Left ventricle myocardium superior (tissue), 1 donor: ENCODE measurements around the gene RAB14. TPM values are rescaled to one million over a fixed set of nuclear protein-coding genes. Genes with fewer than 3 reads are reported as not detected.
"Not testable (repeated sequence)": the region's sequence is repeated elsewhere in the genome, so short reads cannot be mapped to it uniquely, and the experiment has no call there.

Experiments used
- ATAC-seq: fragments of 200-7000 bp; cut with Tn5 transposase; one replicate; pipeline ENCODE4 v1.9.1; 2020; ENCODE audit warnings: mild to moderate bottlenecking, moderate library complexity
- DNase-seq: peaks from one replicate; pipeline ENCODE4 v3.0.0-alpha.2; 2020
- intact Hi-C: fragments of 100-400 bp; cut with micrococcal nuclease; formaldehyde crosslinking; loops from one replicate; pipeline ENCODE4 v1.11.0; 2022
- total RNA-seq: library from RNA; stranded (reverse); fragmentation: NEBNext Ultra II Directional; extraction: Animal tissue kit (Norgen Biotek cat#: 25700); gene quantifications from one replicate; pipeline ENCODE4 v1.2.1, GENCODE V29; 2021
- donor health status: DM: no; HTN: yes; CAD: no; lungs with severe emphysema.

The RAB14 gene
- total RNA-seq, 1 donor from 2014 or later: 57.7 TPM

DNA sequence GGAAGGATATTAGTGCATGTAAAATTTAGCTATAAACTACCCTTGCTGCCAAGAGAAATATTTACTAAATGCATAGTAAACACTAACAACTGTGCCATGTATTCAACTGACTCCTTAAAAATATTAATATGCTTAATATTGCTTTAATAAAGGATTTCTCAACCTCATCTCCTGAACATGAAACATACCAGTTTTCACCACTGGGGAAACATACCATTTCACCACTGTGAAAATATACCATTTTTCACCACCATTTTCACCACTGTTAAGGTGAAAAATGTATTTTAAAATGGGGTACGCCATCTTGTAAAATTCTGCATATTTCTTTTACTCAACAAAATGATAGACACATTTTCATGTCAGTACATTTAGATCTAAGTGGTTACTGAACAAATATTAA, 4.5 kb downstream of the RAB14 start:
- ATAC-seq (no peak), DNase-seq (no peak)
- intact Hi-C loops: no loop called here

DNA sequence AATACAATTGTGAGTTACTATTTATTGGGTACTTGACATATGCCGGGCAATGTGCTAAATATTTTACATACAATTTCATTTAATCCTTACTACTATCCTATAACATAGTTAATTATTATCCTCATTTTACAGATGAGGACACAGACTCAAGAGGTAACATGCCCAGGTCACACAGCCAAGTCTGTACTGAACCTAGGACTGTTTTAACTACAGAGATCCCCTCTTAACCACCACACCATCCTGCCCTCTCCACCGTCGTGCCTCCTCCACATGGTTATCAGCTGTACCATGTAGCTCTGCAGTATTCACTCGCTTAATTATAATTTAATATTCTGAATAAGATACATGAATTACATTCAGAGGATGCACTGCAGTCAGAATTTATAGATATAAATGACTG, 5.3 kb downstream of the RAB14 start:
- DNase-seq (no peak), ATAC-seq (no peak)
- intact Hi-C loops: no loop called here

DNA sequence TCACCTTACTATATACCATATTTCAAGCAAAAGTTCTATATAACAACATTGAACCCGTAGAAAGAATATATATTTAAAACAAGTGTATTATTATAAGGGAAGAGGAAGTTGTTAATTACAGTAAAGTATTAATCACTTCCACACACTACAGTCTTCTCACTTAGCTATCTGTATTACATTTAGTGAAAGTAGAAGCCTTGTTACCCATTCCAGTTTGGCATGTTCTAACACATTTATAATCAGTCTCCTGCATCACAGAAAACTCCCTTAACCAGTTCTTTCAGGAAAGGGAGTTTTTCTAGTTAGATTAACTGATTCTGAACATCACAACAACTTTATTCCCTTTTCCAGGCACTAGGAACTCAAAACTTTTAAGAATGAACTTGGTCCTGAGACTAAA, 6.9 kb downstream of the RAB14 start:
- intact Hi-C loops: no loop called here
- DNase-seq (no peak), ATAC-seq (no peak)

DNA sequence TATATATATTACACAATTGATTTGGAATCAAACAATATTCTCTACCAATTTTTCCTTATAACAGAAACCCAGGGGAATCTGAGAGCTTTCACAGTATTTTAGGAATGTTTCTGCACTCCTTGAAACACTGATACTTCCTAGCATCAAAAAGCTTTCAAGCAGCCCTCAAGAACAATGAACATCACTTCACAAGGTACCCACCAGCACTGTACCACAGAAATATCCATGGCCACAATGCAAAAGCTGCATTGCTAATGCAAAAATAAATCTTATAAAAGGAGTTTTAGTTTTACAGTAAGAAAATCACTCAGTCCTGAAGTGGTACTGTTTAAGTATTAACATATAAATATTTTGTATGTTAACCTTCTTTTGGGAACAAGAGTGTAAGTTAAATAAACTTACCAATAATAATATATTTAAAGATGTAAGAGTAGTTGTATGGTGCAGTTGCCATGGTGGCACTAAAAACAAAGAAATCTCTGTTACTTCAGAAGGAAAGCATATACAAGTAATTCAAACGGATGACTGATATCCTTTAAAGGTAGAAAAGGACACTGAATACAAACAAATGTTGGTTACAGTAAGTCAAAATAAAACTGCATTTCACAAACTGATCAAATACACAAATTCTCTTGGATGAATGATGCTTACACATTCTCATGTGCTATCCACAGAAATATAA, 8.6 kb downstream of the RAB14 start:
- ATAC-seq (no peak), DNase-seq (no peak)

DNA sequence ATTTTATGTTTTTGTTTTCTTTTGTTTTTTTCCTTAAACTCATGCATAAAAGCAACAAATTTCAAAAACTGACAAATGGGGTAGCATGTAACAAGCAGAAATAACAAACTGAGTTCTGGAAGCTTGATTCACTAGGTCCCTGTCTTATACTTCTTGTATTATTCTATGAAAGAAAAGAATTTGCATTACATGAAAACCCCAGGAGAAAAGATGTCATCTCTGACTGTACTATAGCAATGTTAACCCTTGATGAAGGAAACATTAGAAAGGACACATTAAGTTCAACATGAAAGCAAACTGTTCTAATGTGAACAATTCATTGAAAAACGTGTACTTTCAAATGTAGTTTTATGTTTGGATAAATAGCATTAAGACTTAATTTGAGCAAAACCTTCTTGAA, 9.2 kb downstream of the RAB14 start:
- ATAC-seq: no peak
- intact Hi-C loops: no loop called here
- DNase-seq: no peak

More for the DNA sequence above, 8.6 kb downstream of the RAB14 start:
- intact Hi-C loops: no loop called here

DNA sequence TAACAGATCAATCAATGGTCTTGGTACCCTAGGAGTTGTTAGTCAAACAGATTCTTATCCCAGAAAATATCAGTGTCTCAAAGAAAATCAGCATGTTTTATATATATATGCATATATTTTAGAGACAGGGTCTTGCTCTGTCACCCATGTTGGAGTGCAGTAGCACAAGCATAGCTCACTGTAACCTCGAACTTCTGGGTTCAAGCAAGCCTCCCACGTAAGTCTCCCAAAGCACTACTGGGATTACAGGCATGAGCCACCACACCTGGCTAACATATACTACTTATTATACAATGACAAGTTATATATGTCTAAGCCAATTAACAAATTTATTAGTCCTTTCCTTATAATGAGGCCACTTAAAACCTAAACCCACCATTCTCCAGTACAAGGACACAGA, 10.4 kb downstream of the RAB14 start:
- ATAC-seq: peak; percentile 17
- DNase-seq: no peak
- intact Hi-C loops: no loop called here

DNA sequence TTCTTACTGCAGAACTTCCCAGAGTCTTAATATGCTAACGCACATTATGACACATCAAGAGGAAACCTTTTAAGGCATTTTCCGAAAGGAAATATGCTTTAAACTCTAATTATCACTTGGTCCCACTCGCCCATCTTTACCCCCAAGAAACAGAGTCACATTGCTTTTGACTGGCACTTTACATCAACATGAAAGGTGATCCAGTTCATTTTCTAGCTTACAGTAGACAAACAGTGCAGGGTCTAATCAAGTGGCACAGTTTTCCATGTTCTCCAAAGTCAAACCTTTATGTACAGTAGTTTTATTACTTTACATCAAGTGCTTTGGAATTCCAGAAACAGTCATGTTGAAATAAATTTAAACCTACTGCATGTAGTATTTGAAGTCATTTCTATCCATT, 12.0 kb downstream of the RAB14 start:
- ATAC-seq: no peak
- intact Hi-C loops: no loop called here
- no peak for DNase-seq

DNA sequence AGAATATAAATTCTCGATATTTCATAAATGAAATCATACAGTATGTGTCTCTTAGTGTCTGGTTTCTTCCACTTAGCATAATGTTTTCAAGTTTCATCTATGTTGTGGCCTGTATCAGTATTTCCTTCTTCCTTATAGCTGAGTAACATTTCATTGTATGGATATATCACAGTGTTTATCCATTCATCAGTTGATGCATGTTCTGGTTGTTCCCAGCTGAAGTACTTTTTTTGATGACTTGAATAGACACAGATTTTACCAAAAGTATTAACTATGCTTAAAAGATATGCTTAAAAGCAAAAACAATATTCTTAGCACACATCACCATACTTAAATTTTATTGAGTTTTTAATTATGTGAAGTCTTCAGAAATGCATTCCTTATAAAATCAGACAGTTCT, 12.7 kb downstream of the RAB14 start:
- ATAC-seq: no peak
- DNase-seq: no peak
- intact Hi-C loops: no loop called here

DNA sequence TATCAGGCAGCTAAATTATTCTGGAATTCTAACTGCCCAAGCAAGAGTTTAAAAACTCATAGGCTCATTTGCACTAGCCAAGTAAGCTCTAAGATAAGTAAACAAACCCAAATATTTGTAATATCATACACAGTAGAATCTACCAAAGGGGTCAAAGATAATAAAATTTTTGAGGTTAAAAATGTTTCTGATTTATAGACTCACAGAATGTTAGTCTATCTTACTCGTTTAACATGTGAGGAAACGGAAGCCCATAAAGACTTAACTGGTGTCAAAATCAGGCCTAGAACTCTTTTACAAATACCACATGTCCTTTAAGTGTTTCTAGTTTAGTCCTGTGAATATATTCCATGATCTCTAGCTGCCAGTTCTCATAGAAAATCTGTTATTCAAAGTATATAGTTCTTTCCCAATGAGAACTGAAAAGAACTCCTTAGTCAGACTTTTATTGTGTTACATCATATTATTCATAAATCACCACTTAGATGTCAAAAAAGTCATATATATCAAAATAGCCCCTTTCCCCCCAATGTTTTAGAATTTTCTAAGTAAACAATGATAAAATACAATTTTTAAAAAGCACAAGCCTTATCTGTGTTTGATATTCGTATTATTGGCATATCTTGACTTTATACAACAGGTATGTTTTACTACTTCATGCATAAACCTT, 13.9 kb downstream of the RAB14 start:
- DNase-seq: no peak
- no peak for ATAC-seq
- intact Hi-C loops: no loop called here

DNA sequence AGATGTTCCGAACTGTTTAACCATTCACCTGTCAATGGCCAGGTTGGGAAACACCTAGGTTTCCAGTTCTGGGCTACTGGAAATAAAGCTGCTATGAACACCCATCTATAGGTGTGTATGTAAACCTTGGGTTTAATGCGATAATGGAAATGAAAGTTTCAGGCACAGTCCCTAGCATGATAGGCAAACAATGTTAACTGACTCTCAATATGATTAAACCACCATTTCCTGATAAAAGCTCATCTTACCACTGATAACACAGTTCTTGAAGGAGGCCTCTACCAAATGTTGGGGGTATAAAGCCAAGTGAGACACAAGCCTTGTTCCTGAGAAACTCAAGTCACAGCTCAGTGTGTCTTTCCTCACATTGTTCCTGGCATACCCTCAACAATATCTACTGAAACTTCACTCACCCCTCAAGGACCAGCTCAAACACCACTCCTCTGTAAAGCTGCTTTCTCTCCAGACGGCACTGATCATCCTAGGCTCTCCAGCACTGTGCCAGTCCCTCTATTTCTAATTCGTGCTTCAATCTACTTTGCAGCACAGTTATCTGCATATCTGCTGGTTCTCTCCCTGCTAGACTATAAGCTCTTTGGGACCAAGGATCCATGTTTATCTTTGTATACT, 15.8 kb downstream of the RAB14 start:
- intact Hi-C loops: no loop called here
- DNase-seq: no peak
- peak; percentile 14 for ATAC-seq

DNA sequence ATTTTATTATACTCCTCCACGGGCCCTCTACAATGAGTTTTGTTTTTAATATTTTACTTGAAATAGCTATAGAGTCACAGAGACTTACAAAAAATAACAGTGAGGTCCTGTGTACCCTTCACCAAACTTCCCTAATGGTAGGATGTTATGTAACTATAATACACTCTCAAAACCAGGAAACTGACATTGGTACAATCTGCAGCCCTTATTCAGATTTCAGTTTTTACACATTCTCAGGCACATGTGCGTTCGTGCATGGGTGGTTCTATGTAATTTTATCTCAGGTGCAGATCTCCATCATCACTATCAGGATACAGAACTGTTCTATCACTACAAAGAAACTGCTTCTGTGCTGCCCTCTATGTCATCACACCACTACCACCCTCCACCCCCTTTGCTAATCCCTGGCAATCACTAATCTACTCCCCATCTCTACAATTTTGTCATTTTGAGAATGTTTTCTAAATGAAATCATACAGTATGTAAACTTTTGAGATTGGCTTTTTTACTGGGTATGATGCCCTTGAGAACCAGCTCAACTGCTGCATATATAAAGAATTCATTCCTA, 16.4 kb downstream of the RAB14 start:
- no peak for DNase-seq
- intact Hi-C loops: no loop called here
- peak; percentile 18 for ATAC-seq

DNA sequence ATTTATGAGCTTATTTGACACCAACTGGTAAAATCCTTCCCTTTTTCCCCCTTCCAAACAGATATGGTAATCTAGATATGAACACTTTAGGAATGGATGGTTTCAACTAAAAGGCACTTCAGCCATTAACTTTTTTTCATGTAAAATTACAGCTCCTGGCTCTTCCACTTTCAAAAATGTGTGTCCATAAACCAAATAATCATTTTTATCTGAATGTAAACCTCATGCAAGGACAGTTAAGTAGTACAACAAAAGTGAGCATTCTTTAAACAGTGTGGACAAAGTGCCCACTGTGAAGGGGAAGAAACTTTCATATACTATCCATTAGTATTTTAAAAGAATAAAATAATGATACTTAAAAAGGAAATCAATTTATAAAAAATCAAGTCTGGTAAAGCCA, 17.2 kb downstream of the RAB14 start:
- intact Hi-C loops: no loop called here
- ATAC-seq: no peak
- no peak for DNase-seq

DNA sequence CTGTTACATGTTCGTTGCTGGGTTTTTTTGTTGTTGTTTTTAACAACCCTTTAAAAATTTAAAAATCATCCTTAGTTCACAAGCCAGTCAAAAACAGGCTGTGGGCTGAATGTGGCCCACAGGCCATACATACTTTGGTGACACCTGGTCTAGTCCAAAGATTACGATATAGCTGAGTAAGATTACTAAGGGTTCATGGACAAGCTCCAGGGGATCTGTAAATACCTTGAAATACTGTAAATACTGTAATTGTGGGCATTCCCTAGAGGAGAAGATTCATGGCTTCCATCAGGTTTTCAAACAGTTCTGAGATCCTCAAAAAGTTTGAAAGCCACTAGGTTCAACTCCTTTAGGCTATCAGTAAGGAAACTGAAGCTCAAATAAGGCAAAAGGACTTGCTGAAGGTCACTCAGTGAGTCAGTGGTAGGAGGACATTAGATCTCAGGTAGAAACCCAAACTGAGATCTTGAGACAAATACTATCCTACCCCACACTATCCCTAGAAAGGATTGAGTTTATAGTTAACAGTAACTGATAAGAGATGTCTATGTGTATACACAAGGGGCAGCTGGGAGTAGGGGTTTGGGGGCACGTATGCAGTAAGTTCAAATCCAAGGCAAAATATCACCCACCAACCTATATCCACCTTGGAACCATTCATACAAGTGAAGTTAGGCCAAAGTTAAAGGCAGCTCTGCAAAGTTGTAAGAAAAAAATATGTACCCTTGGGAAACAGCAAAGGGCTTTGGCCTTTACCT, 17.8 kb downstream of the RAB14 start:
- ATAC-seq: no peak
- no peak for DNase-seq
- intact Hi-C loops: no loop called here

DNA sequence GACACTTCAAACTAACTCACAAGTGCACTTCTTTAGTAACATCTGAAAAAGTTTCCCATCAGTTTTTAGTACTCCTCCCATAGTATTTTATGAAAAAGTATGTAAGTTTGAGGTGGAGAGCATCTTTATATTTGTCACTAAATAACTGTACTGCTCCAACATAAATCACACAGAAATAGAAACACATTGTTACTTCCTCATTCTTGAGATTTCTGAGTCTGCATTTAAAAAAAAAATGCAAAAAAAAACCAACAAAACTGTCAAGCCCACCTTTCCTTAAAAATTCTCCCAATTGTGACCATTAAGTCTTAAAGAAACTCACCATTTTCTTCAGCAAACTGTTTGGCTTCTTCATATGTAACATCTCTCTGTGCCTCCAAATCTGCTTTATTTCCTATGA, 18.7 kb downstream of the RAB14 start:
- no peak for DNase-seq
- no peak for ATAC-seq
- intact Hi-C loops: no loop called here

DNA sequence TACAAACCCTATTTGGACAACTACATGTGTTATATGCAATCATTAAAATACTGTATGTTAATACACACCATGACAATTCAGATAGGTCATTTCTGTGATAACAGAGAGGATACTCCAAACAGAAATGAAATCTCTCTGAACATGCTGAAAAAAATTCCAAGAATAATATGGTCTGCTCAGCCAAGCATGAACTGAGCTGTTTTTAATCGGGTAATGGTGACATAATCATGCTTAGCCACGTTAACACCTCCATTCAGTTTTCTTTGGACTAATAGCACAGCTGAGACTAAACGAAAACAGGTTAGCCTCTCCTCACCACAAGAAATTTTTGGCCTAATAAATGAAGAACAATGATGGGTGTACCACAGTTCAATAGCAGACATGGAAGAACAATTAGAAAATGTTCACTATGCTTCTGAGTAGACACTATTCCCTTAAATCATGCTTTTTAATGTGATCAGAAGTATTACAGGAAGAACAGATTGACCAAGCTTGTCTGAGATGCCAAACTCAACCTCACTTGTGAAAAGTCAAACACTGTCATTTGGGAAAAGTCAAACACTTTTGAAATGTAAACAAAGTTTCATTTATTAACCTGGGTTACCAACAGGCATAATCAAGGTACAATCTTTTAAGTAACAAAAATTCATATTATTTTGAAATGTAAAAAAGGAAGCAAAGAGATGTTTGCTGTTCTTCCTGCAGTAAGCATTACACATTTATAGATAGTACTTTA, 19.4 kb downstream of the RAB14 start:
- no peak for DNase-seq
- ATAC-seq: no peak
- intact Hi-C loops: no loop called here

DNA sequence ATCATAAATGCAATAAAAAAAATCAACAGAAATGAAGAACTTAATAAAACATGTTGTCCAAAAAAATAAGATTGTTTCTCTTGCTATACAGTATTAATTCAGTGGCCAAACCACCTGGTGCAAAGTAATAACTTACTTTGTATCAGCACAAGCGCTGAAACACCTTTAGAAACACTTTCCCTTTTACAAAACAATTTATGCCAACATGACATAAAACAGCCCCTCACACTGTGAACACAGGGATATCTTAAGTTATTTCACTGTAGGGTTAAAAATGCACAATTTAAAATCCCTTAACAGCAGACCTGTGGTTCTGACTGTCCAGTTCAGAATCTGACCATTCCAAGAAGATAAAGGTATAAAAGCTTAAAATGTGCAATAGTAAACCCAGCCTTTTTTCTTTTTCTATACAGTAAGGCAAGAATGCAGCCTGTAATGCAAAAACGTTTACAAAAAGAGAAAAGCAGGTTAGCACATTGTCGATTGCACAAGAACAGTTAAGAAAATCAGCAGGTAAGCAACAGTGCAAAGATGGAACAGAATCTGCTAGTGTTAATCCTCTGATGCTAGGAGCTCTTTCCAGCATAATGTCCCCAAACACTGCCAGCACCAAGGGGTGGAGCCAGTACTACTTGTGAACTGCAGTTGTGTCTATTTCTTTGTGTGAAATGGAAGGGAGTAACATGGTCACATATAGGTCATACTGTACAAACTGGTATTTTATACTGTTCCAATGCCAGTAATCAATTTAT, 21.6 kb downstream of the RAB14 start:
- intact Hi-C loops: no loop called here
- ATAC-seq (no peak), DNase-seq (no peak)

DNA sequence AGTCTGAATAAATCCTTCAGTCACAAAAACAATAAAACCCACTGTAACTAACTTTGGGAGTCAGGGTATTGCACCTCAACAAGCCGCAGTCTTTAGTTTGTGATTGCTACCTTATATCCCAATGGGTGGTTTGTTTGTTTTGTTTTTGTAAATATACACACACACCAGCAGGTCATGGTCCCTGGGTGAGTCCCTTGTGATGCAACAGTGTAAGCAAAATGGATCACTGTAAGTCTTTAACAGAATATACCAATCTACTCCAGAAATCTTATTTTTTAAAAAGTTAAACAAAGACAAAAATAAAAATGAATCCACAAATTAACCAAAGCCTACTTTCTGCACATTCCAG, 22.3 kb downstream of the RAB14 start:
- ATAC-seq, DNase-seq, intact Hi-C loops: not testable (repeated sequence)

DNA sequence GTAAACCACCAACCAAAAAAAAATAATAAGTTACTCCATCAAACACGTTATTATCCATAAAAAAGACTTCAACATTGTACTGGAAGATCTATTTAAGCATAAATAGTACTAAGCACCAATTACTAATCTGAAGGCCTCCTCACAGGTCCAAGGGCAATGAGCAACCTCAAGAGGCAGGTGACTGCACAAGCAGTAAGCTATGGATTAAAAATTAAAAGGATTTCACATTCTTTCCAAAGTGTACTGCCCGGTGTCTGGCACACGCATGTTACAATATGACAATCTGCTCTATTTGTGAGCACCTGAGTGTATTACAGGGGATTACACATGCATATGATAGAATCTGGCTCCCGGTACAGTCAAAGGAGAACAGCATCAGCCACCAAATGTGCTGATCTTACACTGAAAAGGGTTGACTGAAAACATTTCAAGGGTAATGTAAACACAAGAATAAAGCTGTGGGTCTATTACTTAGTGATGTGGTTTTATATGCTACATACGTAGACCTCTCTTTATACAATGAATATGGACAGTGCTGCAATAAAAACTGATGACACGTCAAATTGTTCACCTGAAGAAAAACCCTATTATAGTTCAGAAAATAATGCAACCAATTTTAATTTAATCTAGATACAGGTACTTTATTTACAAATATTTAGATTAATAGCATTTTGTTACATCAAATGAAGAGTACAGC, 22.8 kb downstream of the RAB14 start:
- intact Hi-C loops: no loop called here
- no peak for ATAC-seq
- DNase-seq: no peak
